ENCODE measurements around the gene GSTM2. TPM values are rescaled to one million over a fixed set of nuclear protein-coding genes. Genes with fewer than 3 reads are reported as not detected.

The GSTM2 gene
- total RNA-seq, 1 experiment from 2014 or later = 5.9 TPM

- no peaks in the 10 kb centered on the region for H4K20me1 ChIP-seq (ENCODE audit: insufficient read depth)
- BruUV-seq (replicated peaks) = no TSS peak
- peaks cover 0 to 11% of the 10 kb centered on the region in 2 experiments; a peak in 2 of 4 replicates for H3K36me3 ChIP-seq (ENCODE audit: control insufficient read depth in 1 of 2, insufficient read depth in 2 of 2, low read length in 2 of 2)
- H3K79me2 ChIP-seq (ENCODE audit: insufficient read depth, low read length) = peaks cover 53% of the 10 kb centered on the region
- RAD21 ChIA-PET (ENCODE audit: low non-redundant PET in 1 of 2, low total read pairs in 2 of 2, uncharacterized antibody in 2 of 2, unreplicated experiment in 2 of 2) = no interaction called here
- no peak overlapping the region for H3K4me3 ChIP-seq (replicated peaks in 1 of 2; ENCODE audit: low read depth in 1 of 2, low read length in 2 of 2)
- no peaks in the 10 kb centered on the region for H3K9me3 ChIP-seq (ENCODE audit: control insufficient read depth in 1 of 2, insufficient read depth in 1 of 2, low read depth in 1 of 2, low read length in 2 of 2)
- TF ChIP-seq, protein P1, sequence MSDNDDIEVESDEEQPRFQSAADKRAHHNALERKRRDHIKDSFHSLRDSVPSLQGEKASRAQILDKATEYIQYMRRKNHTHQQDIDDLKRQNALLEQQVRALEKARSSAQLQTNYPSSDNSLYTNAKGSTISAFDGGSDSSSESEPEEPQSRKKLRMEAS (IDR thresholded peaks at IDR 0.05) = no peak
- no peak for TF ChIP-seq POLR2AphosphoS5 (IDR thresholded peaks at IDR 0.05; ENCODE audit: low read depth, low read length)
- peaks cover 13 to 28% of the 10 kb centered on the region in 2 experiments; a peak in 3 of 4 replicates for H3K4me1 ChIP-seq (ENCODE audit: control insufficient read depth in 1 of 2, insufficient read depth in 2 of 2, low read length in 2 of 2)
- no peaks in the 10 kb centered on the region for H3K9me2 ChIP-seq (ENCODE audit: insufficient read depth)
- POLR2A ChIA-PET = no interaction called here
- no peak overlapping the region for H2AFZ ChIP-seq (ENCODE audit: low read depth, low read length, poor library complexity, severe bottlenecking)
- no peak overlapping the region for H3K4me2 ChIP-seq (ENCODE audit: low read length)
- no peak overlapping the region for H3K9ac ChIP-seq (ENCODE audit: low read length)
- H3K27me3 ChIP-seq (ENCODE audit: insufficient read depth, low read length) = no peaks in the 10 kb centered on the region
- CTCF ChIA-PET = interaction anchor here (1.8 kb wide), 1 partner anchor 15 kb away, joined by 7 read pairs; no protein-coding TSS in a partner anchor
- no peak for ATAC-seq
- no peak overlapping the region for H3K27ac ChIP-seq (ENCODE audit: low read depth, low read length)
- no peak for DNase-seq (ENCODE audit: low read depth, low spot score)
- intact Hi-C loops (cut with micrococcal nuclease) = no loop called here
Measured at GRCh38 chr1:109624201-109625010, 43.5 kb upstream of the GSTM2 start.

DNA sequence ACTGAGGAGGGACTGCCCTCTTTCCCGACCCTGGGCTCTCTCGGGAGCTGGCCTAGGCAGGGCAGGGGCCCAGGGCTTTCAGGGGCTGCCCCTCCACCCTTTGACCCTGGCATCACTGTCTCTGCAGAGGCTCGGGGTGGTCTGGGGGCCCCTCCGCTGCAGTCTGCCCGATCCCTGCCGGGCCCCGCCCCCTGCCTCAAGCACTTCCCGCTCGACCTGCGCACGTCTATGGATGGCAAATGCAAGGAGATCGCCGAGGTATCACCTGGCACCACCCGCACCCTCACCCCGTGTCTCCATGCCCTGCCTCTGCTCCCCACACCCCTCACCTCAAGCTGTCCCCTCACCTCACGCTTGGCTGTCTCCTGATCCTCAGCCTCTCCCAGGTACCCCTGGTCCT, 42.7 kb upstream of the GSTM2 start:
- no peak overlapping the region for H3K27ac ChIP-seq (ENCODE audit: low read depth, low read length)
- RAD21 ChIA-PET (ENCODE audit: low non-redundant PET in 1 of 2, low total read pairs in 2 of 2, uncharacterized antibody in 2 of 2, unreplicated experiment in 2 of 2) = no interaction called here
- peaks cover 13 to 20% of the 10 kb centered on the region in 2 experiments; a peak in 2 of 4 replicates for H3K4me1 ChIP-seq (ENCODE audit: control insufficient read depth in 1 of 2, insufficient read depth in 2 of 2, low read length in 2 of 2)
- H3K9ac ChIP-seq (ENCODE audit: low read length) = no peak overlapping the region
- no peak overlapping the region for H3K4me2 ChIP-seq (ENCODE audit: low read length)
- peaks cover 0 to 16% of the 10 kb centered on the region in 2 experiments; a peak in 2 of 4 replicates for H3K36me3 ChIP-seq (ENCODE audit: control insufficient read depth in 1 of 2, insufficient read depth in 2 of 2, low read length in 2 of 2)
- intact Hi-C loops (cut with micrococcal nuclease) = no loop called here
- H3K27me3 ChIP-seq (ENCODE audit: insufficient read depth, low read length) = no peaks in the 10 kb centered on the region
- no peaks in the 10 kb centered on the region for H4K20me1 ChIP-seq (ENCODE audit: insufficient read depth)
- DNase-seq (ENCODE audit: low read depth, low spot score) (no peak), ATAC-seq (no peak)
- no TSS peak for BruUV-seq (replicated peaks)
- TF ChIP-seq YY1 (IDR thresholded peaks at IDR 0.05; ENCODE audit: extremely low read depth, insufficient replicate concordance, low read depth, low read length) = no peak
- no peak for TF ChIP-seq ZFX (IDR thresholded peaks at IDR 0.05)
- TF ChIP-seq SP1 (IDR thresholded peaks at IDR 0.05; ENCODE audit: low read depth) = no peak
- no peak for TF ChIP-seq SRF (IDR thresholded peaks at IDR 0.05; ENCODE audit: low read depth)
- no peak for TF ChIP-seq TCF7L2 (IDR thresholded peaks at IDR 0.05; ENCODE audit: borderline replicate concordance, extremely low read depth, insufficient read depth, insufficient read length)
- TF ChIP-seq POLR2A (IDR thresholded peaks at IDR 0.05; ENCODE audit: borderline replicate concordance, extremely low read depth, insufficient read depth, insufficient read length) = no peak
- TF ChIP-seq EGR1 (IDR thresholded peaks at IDR 0.05; ENCODE audit: low read depth) = no peak
- TF ChIP-seq, protein P1 (IDR thresholded peaks at IDR 0.05) = no peak
- TF ChIP-seq CEBPB (IDR thresholded peaks at IDR 0.05; ENCODE audit: low read depth) = no peak
- TF ChIP-seq, protein P2, sequence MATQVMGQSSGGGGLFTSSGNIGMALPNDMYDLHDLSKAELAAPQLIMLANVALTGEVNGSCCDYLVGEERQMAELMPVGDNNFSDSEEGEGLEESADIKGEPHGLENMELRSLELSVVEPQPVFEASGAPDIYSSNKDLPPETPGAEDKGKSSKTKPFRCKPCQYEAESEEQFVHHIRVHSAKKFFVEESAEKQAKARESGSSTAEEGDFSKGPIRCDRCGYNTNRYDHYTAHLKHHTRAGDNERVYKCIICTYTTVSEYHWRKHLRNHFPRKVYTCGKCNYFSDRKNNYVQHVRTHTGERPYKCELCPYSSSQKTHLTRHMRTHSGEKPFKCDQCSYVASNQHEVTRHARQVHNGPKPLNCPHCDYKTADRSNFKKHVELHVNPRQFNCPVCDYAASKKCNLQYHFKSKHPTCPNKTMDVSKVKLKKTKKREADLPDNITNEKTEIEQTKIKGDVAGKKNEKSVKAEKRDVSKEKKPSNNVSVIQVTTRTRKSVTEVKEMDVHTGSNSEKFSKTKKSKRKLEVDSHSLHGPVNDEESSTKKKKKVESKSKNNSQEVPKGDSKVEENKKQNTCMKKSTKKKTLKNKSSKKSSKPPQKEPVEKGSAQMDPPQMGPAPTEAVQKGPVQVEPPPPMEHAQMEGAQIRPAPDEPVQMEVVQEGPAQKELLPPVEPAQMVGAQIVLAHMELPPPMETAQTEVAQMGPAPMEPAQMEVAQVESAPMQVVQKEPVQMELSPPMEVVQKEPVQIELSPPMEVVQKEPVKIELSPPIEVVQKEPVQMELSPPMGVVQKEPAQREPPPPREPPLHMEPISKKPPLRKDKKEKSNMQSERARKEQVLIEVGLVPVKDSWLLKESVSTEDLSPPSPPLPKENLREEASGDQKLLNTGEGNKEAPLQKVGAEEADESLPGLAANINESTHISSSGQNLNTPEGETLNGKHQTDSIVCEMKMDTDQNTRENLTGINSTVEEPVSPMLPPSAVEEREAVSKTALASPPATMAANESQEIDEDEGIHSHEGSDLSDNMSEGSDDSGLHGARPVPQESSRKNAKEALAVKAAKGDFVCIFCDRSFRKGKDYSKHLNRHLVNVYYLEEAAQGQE (IDR thresholded peaks at IDR 0.05; ENCODE audit: low read depth) = no peak
- H3K9me2 ChIP-seq (ENCODE audit: insufficient read depth) = no peaks in the 10 kb centered on the region
- H3K4me3 ChIP-seq (replicated peaks in 1 of 2; ENCODE audit: low read depth in 1 of 2, low read length in 2 of 2) = no peak overlapping the region
- H3K79me2 ChIP-seq (ENCODE audit: insufficient read depth, low read length) = peaks cover 47% of the 10 kb centered on the region
- no peak overlapping the region for H2AFZ ChIP-seq (ENCODE audit: low read depth, low read length, poor library complexity, severe bottlenecking)
- CTCF ChIA-PET = interaction anchor here (0.9 kb wide), 1 partner anchor 24 kb away, joined by 3 read pairs; no protein-coding TSS in a partner anchor
- POLR2A ChIA-PET = no interaction called here
- H3K9me3 ChIP-seq (ENCODE audit: control insufficient read depth in 1 of 2, insufficient read depth in 1 of 2, low read depth in 1 of 2, low read length in 2 of 2) = no peaks in the 10 kb centered on the region
